NCI-H1105 (cell line): ENCODE data around the gene ARHGAP26.

ENCODE experiments used
- DNase-seq: peaks from one replicate; lab custom pipeline; 2025; lab: John Stamatoyannopoulos, UW

ARHGAP26 gene

DNA sequence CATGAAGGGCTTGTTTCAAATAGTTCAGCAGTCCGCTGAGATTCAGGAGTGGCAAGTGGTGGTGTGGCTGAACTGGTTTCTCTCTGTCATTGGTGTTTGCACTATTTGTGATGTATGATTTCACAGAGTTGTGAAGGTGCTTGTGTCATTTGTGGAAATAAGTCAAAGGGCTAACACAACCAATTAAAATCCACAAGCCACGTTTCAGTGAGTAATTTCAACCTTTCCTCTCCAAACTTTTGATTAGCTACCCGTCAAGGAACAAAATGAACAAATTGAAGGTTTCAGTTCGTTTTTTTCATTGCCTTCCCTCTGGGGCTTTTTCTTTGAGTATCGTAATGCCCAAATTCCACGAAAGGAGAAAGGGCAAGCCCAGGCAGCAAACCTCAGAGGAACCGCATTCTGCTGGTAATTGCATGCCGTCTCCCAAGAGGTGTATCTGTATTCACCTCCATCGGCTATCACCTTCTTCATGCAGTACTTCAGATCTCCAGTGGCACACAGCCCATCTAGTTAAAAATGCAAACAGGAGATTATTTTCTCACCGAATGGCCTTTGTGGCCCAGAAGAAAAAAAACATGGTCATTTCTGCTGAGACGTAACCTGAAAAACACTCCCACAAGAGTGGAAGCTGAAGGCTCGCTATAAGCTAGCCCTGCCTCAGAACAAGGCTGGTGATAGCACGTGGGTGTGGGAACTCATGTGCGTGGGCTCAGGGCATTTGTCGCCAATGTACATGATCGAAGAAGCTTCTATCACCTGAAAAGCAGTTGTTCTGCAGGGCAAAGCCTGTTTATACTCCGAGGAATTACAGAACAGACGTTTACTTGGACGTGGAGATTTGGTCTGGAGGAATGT lies 436.2 kb downstream of the ARHGAP26 start:
- no peak for DNase-seq

DNA sequence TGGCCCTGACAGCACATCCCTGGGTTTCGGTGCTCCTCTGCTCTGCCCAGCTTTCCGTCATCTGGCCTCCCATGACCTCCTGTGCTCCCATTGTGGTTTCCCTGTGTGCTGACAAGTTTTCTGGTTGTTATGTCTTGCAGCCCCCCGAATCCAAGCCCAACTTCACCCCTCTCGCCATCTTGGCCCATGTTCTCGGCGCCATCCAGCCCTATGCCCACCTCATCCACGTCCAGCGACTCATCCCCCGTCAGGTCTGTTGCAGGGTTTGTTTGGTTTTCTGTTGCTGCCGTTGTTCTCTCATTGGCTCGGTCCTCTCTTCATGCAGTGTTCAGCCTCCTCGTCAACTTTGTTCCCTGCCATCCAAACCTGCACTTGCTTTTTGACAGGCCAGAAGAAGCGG lies 436.9 kb downstream of the ARHGAP26 start:
- DNase-seq = no peak

DNA sequence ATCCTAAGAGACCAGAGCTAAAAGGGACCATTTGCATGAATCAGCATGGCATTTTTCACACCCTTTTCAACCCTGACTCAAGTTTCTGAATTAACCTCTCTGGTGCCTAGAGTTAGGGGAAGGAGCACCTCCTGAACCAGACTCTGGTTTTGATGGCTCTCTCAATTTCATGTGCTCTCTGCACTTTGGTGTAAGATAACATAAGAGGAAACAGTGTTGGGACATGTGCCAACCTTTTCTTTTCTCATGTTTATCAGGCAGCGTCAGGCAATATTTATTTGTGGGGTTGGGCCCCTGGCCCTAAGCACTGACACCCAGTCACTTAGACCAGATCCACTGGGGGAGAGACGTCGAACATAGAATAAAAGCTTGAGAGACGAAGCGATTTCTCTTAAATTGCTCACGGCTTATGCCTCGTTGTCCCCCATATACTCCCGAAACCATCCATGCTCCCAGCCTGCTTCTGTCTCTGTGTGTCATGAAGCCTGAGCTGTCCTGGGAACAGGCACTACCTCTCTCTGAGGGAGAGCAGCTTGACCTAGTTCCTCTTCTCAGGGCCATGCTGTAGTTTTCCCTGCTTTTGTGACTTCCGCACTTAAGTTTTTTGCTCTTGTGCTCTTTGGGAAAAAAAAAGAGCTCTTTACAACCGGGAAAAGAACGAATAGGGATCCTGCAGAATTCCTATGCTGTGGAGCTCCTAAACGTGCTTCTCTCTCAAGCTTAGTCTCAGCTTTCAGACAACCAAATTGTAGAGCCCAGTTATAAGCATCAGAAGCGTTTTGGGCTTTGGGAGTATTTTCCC lies 437.6 kb downstream of the ARHGAP26 start:
- no peak for DNase-seq

DNA sequence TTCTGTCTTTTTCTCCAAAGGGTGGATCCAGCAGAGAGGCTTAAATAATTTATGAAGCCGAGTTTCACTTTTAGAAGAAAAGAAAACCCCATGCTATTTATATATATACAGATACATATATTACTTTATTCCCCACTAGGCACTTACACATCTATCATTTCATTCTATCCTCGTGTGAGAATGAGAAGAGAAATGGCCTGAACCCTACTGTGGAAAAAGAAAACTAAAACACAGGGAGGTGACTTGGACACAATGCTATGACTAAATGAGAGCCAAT lies 438.1 kb downstream of the ARHGAP26 start:
- DNase-seq = no peak

DNA sequence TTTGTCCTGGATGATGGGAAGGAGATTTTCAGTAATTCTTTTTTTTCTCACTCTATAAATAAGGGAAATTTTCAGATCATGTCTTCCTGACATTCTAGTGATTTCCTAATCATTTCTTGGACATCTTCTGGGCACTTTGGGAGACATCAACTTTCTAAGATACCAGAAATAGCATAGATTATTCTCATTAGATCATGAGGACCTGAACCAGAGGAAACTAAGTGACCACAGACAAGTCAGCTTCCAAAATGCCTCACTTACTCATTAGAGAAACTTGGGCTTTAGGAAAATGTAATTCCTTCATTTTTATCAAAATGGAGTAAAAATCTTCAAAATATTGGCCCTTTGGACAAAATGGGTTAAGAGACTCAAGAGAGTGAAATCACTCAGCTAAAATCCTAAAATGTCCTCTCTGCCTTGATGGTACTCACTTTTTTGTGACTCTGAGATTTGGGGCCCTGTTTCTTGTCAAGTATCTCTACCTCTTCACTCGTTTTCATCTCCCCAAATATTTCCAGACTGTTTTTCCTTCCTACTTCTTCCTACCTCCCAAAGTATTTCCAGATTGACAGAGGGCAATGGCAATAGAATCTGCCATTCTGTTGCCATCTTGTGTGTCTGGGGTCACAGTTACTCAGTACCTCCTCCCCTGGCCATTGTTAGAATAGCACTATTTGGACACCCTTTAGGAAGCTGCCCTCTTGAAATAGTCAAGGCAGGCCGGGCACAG lies 438.8 kb downstream of the ARHGAP26 start:
- DNase-seq = no peak

DNA sequence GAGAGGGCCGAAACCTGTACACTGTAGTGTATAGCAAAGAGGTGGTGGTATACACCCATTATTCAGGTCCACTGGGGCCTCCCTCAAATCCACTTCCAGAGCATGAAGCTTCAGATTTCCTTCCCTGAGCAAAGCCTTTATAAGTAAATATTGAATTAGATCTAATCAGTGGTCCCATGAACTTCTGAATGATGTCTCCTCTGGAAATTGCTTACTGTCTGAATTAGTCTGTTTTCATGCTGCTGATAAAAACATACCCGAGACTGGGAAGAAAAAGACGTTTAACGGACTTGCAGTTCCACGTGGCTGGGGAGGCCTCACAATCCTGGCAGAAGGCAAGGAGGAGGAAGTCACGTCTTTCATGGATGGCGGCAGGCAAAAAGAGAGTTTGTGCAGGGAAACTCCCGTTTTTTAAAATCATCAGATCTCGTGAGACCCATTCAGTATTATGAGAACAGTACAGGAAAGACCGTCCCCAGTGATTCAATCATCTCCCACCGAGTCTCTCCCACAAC lies 439.8 kb downstream of the ARHGAP26 start:
- DNase-seq = no peak

DNA sequence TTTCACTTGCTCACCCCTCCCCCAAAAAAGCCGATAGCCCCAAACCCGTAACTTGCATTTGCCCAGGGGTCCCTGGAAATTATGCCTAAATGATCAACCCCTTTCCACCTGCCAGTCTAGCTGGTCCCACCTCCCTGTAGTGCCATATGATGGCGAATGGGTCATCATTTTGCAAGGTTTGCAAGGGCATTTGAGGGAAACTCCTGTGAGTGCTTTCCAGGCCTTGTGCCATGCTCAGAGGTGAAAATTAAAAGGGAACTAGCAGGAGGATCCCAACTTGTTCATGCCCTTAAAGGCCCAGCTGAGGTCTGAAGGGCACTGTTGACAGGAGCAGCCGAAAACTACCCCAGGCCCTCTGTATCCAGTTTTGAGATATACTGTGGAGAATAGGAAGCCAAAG lies 440.4 kb downstream of the ARHGAP26 start:
- no peak for DNase-seq

DNA sequence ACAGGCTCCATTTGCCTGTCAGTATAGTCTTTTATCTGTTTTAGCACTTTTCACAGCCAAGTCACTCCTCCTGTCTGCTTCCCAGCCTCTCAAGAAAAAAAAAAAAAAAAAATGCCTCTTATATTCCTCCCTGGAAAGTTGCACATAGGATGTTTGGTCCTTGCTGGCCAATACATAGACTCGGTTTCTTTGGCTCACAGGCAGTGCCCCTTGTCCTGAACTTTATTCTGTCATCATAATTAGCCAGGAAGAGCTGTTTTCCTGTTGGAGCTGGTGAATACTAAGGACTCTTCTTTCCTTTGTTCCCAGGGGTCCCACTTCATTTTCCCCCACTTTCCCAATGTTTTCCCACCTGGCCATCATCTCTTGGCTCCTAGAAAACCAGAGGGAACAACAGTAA lies 442.1 kb downstream of the ARHGAP26 start:
- no peak for DNase-seq

DNA sequence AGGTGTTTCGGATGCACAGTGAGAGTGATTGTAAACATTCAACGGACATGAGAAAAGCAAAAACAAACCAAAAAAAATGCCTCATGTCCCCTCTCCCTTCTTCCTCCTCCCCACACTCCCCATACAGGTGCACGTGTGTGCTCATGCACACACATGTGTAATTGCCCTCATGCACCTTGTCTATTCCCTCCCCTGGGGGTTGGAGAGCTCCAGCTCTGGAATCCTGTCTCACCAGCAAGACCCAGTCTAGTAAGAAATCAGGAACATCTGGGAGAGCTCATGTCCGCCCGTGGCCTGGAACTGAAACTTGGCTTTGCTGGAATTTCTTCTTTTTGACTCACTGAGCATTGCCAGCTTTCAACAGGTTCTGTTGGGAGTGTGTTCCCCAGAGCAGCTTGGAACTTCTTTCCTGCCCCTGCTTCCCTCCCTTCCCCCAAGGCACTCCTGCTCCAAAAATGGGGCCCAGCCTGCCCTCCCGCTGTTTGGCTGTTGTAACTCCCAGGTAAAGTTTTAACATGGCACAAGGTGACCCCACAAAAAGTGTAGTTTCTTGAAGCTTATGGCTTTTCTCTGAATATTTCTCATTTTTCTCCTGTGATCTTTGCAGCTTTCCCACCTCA lies 443.2 kb downstream of the ARHGAP26 start:
- no peak for DNase-seq

DNA sequence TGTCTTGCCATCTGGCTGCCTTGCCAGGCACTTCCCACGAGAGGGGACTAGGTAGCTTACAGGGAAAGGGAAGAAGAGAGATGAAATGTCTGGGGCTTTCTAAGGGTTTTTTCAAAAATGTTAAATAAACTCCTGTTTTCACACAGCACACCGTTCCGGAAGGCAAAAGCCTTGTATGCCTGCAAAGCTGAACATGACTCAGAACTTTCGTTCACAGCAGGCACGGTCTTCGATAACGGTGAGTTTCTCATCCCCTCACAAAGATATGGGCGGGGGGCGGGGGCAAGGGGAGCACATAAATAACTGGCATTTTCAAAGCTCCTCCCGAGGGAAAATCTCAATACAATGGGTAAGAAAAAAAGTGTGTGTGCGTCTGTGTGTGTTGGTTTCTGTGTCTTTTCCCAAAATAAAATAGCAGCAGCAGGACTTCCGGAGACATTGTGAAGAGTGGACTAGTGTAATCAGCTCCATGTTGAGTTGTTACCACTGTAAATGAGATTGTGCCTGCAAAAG lies 443.7 kb downstream of the ARHGAP26 start:
- no peak for DNase-seq

DNA sequence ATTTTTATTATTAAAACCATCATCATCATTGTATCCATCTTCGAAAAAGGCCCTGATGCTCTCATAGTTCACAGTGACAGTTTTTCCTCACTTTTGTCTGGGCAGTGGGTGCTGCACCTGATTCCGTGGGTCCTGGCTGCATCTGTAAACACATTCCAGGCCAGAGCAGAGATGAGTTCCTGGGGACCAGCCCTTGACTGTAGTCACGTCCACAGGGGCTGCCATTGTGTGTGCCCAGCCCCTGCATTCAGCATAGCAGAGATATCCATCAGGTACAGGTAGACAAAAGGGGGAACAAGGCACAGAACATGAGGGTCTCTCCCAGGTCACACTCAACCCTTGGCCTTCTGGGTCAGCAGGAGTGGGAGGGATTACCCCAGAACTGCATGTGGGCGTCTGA lies 444.3 kb downstream of the ARHGAP26 start:
- DNase-seq = no peak

DNA sequence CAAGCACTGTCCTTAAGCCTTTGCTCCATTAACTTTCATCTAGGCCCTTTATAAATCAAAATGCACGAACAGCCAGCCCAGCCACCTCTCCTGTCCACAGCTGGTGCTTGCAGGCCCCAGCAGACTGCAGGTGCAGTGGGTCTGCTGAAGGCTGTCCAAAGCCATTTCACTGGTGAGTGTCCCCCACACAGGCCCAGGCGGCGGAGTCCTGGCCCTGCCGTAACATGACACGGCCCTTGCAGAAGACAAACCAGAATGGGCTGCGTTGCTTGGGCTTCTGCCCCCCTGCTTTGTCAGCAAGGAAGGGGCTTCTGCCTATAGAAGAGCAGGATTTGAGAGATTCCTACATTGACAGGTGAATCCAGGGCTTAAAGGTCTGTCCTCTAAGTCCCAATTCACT lies 444.7 kb downstream of the ARHGAP26 start:
- DNase-seq = no peak

DNA sequence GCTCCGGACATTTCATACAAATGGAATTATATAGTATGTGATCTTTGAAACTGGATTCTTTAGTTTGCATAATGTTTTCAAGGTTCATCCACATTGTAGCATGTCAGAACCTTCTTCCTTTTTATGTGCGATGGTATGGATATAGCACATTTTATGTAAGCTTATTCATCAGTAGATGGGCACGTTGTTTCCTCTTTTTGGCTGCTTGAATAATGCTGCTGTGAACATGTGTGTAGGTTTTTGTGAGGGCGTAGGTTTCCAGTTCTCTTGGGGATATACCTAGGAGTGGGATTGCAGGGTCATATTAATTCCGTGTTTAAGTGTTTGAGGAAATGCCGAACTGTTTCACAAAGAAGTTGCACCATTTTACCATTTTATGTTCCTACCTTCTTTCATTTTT lies 445.5 kb downstream of the ARHGAP26 start:
- DNase-seq = no peak

DNA sequence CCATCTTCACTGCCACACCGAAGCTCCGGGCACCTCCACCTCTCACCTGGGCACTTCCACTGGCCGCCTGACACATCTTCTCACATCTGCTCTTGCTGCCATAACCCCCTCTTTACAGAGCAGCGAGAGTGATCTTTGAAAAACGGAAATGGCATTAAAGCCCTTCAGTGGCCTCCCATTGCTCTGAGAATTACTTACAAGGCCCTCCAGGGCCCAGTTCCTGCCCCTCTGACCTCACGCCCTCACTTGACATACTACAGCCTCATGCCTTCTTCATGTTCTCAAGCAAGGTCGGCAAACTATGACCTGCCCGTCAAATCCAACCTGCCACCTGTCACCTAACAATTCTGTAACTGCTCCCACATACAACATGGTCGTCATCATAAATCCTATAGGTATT lies 446.0 kb downstream of the ARHGAP26 start:
- no peak for DNase-seq

DNA sequence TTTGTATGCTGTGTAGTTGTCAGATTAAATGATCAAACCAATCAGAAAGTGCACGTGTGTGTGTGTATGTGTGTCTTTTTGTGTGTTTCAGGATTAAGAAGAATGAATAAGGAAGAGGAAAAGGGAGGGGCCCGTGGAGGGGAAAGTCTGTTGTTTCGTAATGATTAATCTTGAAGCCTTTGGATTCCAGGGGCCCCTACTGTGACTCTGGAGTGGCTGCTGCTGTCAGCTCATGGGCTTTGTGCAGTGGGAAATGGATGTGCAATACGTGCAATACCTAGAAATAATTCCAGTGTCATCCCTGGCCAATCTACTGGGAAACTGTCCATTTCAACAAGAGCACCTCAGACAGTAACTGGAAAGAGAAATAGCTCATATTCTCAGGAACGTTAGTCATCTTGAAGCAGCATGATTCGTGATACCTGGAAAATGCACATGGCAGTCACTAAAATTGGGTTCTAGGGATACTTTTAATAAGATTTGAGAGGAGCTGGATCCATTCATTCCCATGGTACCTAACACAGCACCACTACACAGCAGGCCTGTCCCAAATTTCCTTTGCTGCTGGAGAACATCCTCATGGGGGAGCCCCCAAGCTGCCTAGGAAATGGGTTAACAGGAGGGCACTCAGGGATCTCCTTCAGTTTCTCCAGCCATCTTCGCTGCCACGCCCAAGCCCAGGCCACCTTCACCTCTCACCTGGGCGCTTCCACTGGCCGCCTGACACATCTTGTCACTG lies 447.1 kb downstream of the ARHGAP26 start:
- DNase-seq = no peak

DNA sequence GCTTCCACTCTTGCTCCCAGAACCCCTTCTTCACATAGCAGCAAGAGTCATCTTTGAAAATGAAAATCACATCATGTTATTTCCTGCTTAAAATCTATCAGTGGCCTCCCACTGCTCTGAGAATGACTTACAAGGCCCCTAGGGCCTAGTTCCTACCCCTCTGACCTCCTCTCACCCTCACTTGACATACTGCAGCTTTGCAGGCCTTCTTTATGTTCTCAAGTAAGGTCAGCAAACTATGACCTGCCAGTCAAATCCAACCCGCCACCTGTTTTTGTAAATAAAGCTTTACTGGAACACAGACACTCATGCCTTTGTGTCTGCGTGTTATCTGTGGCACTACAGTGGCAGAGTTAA lies 447.6 kb downstream of the ARHGAP26 start:
- no peak for DNase-seq

DNA sequence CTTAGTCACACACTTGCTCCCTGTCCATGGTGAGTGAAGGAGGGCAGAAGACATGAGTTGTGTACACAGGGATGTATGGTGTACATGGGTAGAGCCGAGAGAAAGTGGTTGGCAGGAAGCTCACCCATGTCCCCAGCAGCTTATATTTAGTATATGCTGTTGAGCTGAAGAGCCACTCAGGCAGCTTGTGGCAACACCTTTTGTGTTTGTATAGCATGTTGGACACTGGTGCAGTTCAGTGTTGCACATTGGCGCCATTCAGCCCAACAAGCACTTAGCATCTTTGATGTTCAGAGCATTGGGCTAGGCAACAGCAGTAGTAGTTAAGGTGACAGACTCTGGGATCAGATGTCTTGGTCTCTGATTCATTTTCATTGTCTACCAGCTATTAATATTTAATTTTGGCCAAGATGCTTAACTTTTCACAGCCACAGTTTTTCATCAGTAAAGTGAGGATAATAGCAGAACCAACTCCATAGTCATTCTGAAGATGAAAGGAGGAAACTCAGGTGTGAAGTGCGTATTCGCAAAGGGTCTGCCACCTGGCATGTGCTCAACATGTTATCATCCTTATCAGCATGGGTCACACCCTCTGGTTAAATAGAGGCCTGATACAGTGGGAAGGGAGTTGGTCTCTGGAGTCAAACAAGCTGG lies 448.5 kb downstream of the ARHGAP26 start:
- no peak for DNase-seq

DNA sequence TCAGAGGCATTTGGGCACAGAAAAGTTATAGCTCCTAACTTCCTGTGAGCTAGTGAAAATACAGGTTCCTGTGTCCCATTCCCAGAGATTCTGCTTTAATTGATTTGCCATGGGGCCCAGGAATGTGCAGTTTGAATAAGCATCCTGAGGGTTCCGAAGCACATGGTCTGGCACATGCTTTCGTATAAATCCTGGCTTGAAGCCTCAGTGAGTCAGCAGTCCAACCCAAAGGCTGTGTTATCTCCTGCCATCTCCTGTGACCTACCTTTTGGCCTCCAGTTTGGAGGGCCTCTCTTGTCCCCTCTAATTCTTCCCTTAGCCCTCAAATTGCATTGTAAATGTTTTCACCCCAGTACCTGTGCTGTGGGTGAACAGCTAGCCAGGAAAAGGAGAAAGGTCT lies 449.5 kb downstream of the ARHGAP26 start:
- DNase-seq = no peak

DNA sequence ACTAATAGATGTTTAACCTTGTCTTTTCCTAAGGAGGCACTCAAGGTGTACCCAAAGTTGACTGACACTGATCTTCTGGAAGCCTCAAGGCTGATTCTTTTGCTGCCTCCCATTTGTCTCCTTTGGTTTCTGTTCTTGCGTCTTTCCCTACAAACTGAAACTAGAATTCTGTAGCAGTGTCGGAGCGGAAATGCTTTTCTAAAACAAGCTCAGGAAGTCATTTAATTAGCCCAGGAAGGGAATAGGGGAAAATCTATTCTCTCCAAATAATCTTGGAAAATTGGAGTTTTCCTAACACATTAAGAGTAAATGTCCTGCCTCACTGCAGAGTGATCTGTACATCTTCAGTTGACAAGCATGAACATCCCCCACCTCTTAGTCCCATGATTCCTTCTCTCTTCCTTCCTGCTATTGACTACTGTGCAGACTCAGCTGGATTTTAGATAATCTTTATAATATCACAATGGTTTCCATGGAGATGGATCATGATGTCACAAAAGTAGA lies 450.6 kb downstream of the ARHGAP26 start:
- no peak for DNase-seq
